Measurements from ENCODE around the gene MCM9. TPM values are rescaled to one million over a fixed set of nuclear protein-coding genes. Genes with fewer than 3 reads are reported as not detected.

MCM9 gene
- total and polyA plus RNA-seq, 2 of the 4 experiments (the other 2 are of a cell fraction) = 3.5 to 7.2 TPM

- TF ChIP-seq NFE2L2 (IDR thresholded peaks at IDR 0.05; ENCODE audit: low read depth, low read length) (no peak), USF2 (IDR thresholded peaks at IDR 0.05; ENCODE audit: low read depth, low read length) (no peak), MAFK (IDR thresholded peaks at IDR 0.05; ENCODE audit: low read depth, low read length) (no peak)
Observed at GRCh38 chr6:118785601-118786000, 149.4 kb downstream of the MCM9 start (continued).

GRCh38 chr6:118784641-118785164 lies 150.3 kb downstream of the MCM9 start:
- H3K18ac ChIP-seq (ENCODE audit: low read depth, low read length) = peak overlapping the region; percentile 38; the same call in 1 of the 2 replicates
- in situ Hi-C loops (cut with MboI; ENCODE audit: low sequenced_read_pairs) (no loop called here), dilution Hi-C loops (cut with HindIII; ENCODE audit: low sequenced_read_pairs, unreplicated experiment) (no loop called here), intact Hi-C loops (cut with micrococcal nuclease) (no loop called here)
- H3K4ac ChIP-seq (ENCODE audit: low read depth, low read length) = peak overlapping the region; percentile 32; the same call in 1 of the 2 replicates
- H2AK5ac ChIP-seq (ENCODE audit: low read depth, low read length) = no peak overlapping the region; the same call in 1 of the 2 replicates
- no TSS peak for BruUV-seq (replicated peaks)
- no peaks in the 10 kb centered on the region for H4K20me1 ChIP-seq (ENCODE audit: insufficient read depth, low read length)
- H3K36me3 ChIP-seq (ENCODE audit: control insufficient read depth, insufficient read depth, low read length) = no peaks in the 10 kb centered on the region
- H2BK15ac ChIP-seq (ENCODE audit: low read depth, low read length) = 0 out of 3 replicates have a peak overlapping the region, but pooled peaks have one; percentile 18
- peak overlapping the region; percentile 63; the same call in 1 of the 2 replicates for H3K27ac ChIP-seq (ENCODE audit: insufficient read depth, low read length)
- H4K5ac ChIP-seq (ENCODE audit: low read depth, low read length) = peak overlapping the region; percentile 8; the same call in 1 of the 2 replicates
- no peak overlapping the region for H3K14ac ChIP-seq (replicated peaks; ENCODE audit: low read depth, low read length)
- no peak overlapping the region for H4K8ac ChIP-seq (ENCODE audit: low read depth in 2 of 2, low read length in 2 of 2)
- WGBS, 2 experiments (ENCODE audit: extremely low coverage in 2 of 2, insufficient read length in 1 of 2) = 0% methylated on average over 1 of the region's 5 CpGs; no CpG with 5 or more reads in 1 of the 2 experiments
- peaks cover 8% of the 10 kb centered on the region for H3K4me1 ChIP-seq (ENCODE audit: control insufficient read depth, insufficient read depth, low read length)
- ATAC-seq (ENCODE audit: low read depth) (peak; percentile 50), DNase-seq (peak; percentile 7)
- H3K4me2 ChIP-seq (ENCODE audit: low read depth, low read length) = peak overlapping the region; percentile 7; the same call in 1 of the 2 replicates
- 0 out of 2 replicates have a peak overlapping the region, but pooled peaks have one; percentile 23 for H2BK20ac ChIP-seq (ENCODE audit: low read depth, low read length)
- H2AK9ac ChIP-seq (replicated peaks; ENCODE audit: low read depth, low read length, poor library complexity) = no peak overlapping the region
- H3K4me3 ChIP-seq (ENCODE audit: insufficient read depth, low read depth, low read length) = no peak overlapping the region
- H3K27me3 ChIP-seq (ENCODE audit: control insufficient read depth, insufficient read depth, low read length) = peaks cover 1% of the 10 kb centered on the region; the same call in 1 of the 2 replicates
- H3K9ac ChIP-seq (ENCODE audit: low read depth, low read length) = no peak overlapping the region
- H3K23ac ChIP-seq (ENCODE audit: low read depth, low read length) = no peak overlapping the region
- no peaks in the 10 kb centered on the region for H3K79me1 ChIP-seq (ENCODE audit: low read depth in 1 of 2, low read length in 2 of 2)
- peak overlapping the region; percentile 26 for H2AFZ ChIP-seq (replicated peaks; ENCODE audit: low read length, poor library complexity)
- CTCF ChIA-PET = interaction anchor here (1.3 kb wide), 1 partner anchor 16 kb away, joined by 6 read pairs; no protein-coding TSS in a partner anchor
- H2BK5ac ChIP-seq (ENCODE audit: low read depth, low read length, poor library complexity, severe bottlenecking) = no peak overlapping the region
- POLR2A ChIA-PET (ENCODE audit: unreplicated experiment) = interaction anchor here (0.5 kb wide), 1 partner anchor 639 kb away, joined by 6 read pairs; no protein-coding TSS in a partner anchor
- H3K9me1 ChIP-seq (ENCODE audit: insufficient read depth, low read length) = peaks cover 7% of the 10 kb centered on the region
- H3K9me3 ChIP-seq (ENCODE audit: control insufficient read depth, insufficient read depth, low read length) = no peaks in the 10 kb centered on the region
- peak overlapping the region; percentile 2; the same call in 1 of the 2 replicates for H4K91ac ChIP-seq (ENCODE audit: insufficient read depth, low read depth, low read length)
- H3K56ac ChIP-seq (ENCODE audit: extremely low read depth, insufficient read depth, low read length) = no peak overlapping the region
- H2BK120ac ChIP-seq (ENCODE audit: low read depth, low read length) = peak overlapping the region; percentile 36; the same call in 1 of the 2 replicates
- TF ChIP-seq USF2 (IDR thresholded peaks at IDR 0.05; ENCODE audit: low read depth, low read length) = no peak
- no peak for TF ChIP-seq RAD21 (IDR thresholded peaks at IDR 0.05; ENCODE audit: low read length)
- no peak for TF ChIP-seq CHD1 (IDR thresholded peaks at IDR 0.05; ENCODE audit: low read depth, low read length)
- no peak for TF ChIP-seq SMC3 (IDR thresholded peaks at IDR 0.05; ENCODE audit: low read depth, low read length)
- TF ChIP-seq CTCF (conservative IDR thresholded peaks at IDR 0.05; ENCODE audit: low read depth, low read length) = no peak
- TF ChIP-seq MXI1 (IDR thresholded peaks at IDR 0.05; ENCODE audit: borderline replicate concordance, low read depth, low read length) = no peak
- TF ChIP-seq ELK1 (IDR thresholded peaks at IDR 0.05; ENCODE audit: borderline replicate concordance, low read depth, low read length) = no peak
- no peak for TF ChIP-seq POLR2A (IDR thresholded peaks at IDR 0.05; ENCODE audit: low read depth, low read length)
- TF ChIP-seq RFX5 (IDR thresholded peaks at IDR 0.05; ENCODE audit: low read depth, low read length) = no peak

Measured in IMR-90 (cell line).